Activated T-cell treated with anti-CD3 and anti-CD28 coated beads, Interleukin-2, amount 50 U/mL, for 48 hours (primary cell): ENCODE data around the gene CD69.

Experiments used
- DNase-seq, 2 experiments: peaks; one replicate each; pipeline ENCODE4 v3.0.0-alpha.2; 2020

The CD69 gene

GRCh38 chr12:9760699-9761418 lies at the start of gene CD69:
CD69 (minus strand) TSS chr12:9760901; CDS start chr12:9760820, 81 bp downstream.
- DNase-seq: peak; percentile 78 to 81

GRCh38 chr12:9809866-9810265 lies 49.2 kb upstream of the CD69 start:
- no peak for DNase-seq

- no peak for DNase-seq
Measured at GRCh38 chr12:9809338-9809737, 48.6 kb upstream of the CD69 start.

GRCh38 chr12:9808504-9808903 lies 47.8 kb upstream of the CD69 start:
- no peak for DNase-seq

- no peak for DNase-seq
Measured at GRCh38 chr12:9806714-9807113, 46.0 kb upstream of the CD69 start.

- DNase-seq: no peak
Measured at GRCh38 chr12:9805883-9806282, 45.2 kb upstream of the CD69 start.

GRCh38 chr12:9799961-9800360 lies 39.3 kb upstream of the CD69 start:
- no peak for DNase-seq

- peak; percentile 67 to 70 for DNase-seq
Measured at GRCh38 chr12:9797722-9798619, 37.3 kb upstream of the CD69 start.

GRCh38 chr12:9796971-9797370 lies 36.3 kb upstream of the CD69 start:
- no peak for DNase-seq

- DNase-seq: no peak
Measured at GRCh38 chr12:9796346-9796745, 35.6 kb upstream of the CD69 start.

GRCh38 chr12:9795945-9796344 lies 35.2 kb upstream of the CD69 start:
- no peak for DNase-seq

GRCh38 chr12:9794484-9795093 lies 33.9 kb upstream of the CD69 start:
- no peak for DNase-seq

GRCh38 chr12:9793779-9794395 lies 33.2 kb upstream of the CD69 start:
- DNase-seq: no peak

- no peak for DNase-seq
Measured at GRCh38 chr12:9792961-9793617, 32.4 kb upstream of the CD69 start.

GRCh38 chr12:9792185-9792900 lies 31.6 kb upstream of the CD69 start:
- no peak for DNase-seq

- no peak for DNase-seq
Measured at GRCh38 chr12:9786726-9787717, 26.3 kb upstream of the CD69 start.

GRCh38 chr12:9784816-9785215 lies 24.1 kb upstream of the CD69 start:
- DNase-seq: no peak

GRCh38 chr12:9784326-9784725 lies 23.6 kb upstream of the CD69 start:
- no peak for DNase-seq

GRCh38 chr12:9782547-9783382 lies 22.1 kb upstream of the CD69 start:
- no peak for DNase-seq

GRCh38 chr12:9781360-9781759 lies 20.7 kb upstream of the CD69 start:
- DNase-seq: no peak
